Amniotic epithelial cell (primary cell): ENCODE measurements around the gene TUBGCP6.
A peak's percentile ranks its signal among the peaks of the same experiment; 100 is the strongest.

ENCODE experiments used
- DNase-seq: peaks from one replicate; pipeline ENCODE4 v3.0.0-alpha.2; 2010; ENCODE audit warnings: low read depth

TUBGCP6 gene

DNA sequence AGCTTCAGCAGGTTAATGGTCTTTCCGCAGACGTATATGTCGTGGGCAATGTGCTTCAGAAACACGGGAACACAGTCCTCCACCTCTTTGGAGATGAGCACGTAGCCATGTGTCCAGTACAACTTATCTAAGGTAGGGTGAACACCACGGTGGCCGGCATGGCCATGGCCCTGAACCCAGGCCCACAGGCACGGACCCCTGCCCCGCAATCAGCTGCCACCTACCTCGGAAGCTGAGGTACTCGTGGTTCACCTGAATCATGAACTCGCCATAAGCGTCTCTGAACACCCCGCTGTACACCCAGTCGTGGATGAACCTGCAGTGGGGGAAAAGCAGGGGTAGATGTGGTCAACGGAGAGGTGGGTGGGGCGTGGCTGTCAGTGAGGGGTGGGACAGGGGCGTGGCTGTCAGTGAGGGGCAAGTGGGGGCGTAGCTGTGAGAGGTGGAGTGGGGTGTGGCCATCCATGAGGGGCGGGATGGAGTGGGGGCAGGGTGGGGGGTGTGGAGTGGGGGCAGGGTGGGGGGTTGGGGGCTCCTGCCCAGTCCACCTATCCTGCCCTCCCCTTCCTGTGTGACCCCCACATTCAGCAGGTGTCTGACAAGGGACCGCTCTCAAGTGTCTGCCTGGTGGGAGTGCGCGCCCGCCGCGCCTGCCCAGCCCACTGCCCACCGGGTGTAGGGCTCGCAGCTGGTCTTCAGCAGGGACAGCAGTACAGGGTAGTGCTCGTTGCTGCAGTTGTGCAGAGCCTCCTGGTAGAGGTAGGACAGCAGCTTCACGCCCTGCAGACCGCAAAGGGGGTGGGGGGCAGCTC is 18.6 kb downstream of the TUBGCP6 start:
- no peak for DNase-seq

- no peak for DNase-seq
Observed at GRCh38 chr22:50225200-50225969, 19.4 kb downstream of the TUBGCP6 start.

DNA sequence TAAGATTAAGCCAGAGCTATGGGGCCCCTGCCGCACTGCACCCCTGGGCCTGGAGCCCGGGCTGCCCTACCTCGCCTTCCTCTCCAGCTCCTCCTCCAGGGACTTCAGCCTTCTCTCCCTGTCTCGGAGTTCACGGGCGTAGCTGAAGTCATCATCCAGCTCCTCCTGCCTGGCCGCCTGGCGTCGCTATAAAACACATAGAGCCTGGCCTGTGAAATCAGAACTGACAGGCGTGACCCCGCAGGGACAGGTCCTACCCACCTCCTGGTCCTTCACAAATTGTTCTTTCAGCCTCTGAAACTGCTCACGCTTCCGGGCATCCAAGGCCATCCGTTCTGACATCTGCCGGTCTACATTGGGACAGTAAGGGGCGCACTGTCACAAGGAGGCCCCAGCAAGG is 20.8 kb downstream of the TUBGCP6 start:
- no peak for DNase-seq

- DNase-seq = no peak
Observed at GRCh38 chr22:50222508-50222907, 22.3 kb downstream of the TUBGCP6 start.

DNA sequence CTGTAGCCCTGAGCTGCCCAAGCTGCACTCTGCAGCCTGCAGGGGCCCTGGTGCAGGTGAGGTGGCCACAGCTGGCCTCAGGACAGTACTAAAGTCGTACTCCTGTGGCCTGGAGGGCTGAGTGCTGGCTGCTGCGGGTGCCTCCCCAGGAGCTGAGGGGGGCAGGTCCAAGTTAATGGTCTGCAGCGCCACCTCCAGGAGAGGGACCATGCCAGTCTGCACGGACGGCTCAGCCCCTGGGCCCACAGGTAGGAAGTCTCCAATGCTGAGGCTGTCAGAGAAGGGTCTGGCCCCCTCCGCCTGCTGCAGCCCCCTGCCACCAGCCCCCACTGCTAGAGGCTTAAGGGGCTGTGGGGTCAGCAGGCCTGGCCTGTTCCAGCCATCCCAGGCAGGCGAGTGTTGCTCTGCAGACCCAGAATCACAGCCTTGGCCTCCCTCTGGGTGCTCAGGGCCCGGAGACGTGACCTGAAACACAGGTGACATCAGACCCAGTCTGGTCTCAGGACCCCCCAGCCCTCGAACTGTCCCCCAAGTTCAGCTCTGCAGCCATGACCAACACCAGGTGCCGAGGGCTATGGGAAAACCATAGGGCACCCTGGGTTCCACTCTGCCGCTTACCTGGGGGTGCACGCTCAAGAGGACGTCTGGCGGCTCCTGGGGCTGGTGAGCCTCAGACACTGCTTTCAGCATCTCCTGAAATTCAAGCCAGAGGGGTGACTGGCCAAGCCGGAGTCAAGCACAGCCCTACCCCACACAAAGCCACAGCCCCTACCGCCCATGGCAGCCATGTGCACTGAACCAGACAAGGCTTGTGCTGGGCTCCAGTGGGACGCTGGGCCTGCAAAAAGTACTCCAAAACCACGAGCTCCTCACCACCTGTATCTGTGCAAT is 23.2 kb downstream of the TUBGCP6 start:
- DNase-seq = no peak

DNA sequence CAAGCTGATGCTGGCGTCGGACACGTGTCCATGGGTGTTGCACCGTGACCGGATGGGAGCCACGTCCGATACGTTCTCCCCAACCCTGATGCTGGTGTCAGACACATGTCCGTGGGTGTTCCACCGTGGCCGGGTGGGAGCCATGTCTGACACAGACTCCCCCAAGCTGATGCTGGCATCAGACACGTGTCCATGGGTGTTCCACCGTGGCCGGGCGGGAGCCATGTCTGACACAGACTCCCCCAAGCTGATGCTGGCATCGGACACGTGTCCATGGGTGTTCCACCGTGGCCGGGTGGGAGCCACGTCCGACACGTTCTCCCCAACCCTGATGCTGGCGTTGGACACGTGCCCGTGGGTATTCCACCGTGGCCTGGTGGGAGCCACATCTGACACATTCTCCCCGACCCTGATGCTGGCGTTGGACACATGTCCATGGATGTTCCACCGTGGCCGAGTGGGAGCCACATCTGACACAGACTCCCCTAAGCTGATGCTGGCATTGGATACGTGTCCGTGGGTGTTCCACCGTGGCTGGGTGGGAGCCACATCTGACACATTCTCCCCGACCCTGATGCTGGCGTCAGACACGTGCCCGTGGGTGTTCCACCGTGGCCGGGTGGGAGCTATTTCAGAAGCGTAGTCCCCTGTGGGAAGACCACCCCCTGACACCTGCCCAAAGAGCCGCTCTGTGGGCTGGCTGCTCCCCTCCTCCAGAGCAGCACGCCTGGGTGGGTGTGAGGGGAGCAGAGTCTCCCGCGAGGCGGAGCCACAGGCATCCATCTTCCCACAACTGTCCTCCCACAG is 24.0 kb downstream of the TUBGCP6 start:
- no peak for DNase-seq

GRCh38 chr22:50219800-50220602 is 24.8 kb downstream of the TUBGCP6 start:
- no peak for DNase-seq

DNA sequence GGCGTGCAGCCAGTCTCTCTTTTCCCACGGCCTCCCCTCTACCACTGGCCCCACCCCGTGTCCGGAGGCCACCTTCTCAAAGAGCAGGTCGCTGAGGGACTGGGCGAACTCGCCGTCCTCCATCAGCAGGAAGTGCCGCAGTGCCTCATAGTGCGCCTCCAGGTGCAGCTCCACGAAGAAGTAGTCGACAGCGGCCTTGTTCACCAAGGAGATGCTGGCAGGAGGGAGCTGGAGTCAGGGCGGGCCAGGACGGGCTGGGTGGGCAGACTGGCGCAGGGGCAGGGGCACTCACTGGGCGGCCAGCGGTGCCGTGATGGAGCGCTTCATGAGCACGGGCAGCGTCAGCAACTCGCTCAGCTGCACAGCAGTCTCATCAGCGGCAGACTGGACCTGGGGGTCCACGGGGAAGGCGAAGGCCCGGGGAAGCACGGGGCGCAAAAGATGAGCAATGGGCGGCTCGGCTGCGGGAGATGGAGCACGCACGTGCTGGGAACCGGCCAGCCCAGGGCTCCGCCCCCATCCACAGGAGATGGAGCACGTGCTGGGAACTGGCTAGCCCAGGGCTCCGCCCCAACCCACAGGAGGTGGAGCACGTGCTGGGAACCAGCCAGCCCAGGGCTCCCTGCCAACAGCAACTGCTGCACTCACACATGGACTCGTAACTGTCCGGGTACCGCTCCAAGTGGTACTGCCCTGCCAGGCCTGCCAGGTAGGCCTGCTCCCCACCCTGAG is 25.7 kb downstream of the TUBGCP6 start:
- DNase-seq = peak; percentile 87

GRCh38 chr22:50218153-50218995 is 26.4 kb downstream of the TUBGCP6 start:
- no peak for DNase-seq

- no peak for DNase-seq
Observed at GRCh38 chr22:50217543-50218152, 27.2 kb downstream of the TUBGCP6 start.

GRCh38 chr22:50216684-50217520 is 27.9 kb downstream of the TUBGCP6 start:
- DNase-seq = no peak

DNA sequence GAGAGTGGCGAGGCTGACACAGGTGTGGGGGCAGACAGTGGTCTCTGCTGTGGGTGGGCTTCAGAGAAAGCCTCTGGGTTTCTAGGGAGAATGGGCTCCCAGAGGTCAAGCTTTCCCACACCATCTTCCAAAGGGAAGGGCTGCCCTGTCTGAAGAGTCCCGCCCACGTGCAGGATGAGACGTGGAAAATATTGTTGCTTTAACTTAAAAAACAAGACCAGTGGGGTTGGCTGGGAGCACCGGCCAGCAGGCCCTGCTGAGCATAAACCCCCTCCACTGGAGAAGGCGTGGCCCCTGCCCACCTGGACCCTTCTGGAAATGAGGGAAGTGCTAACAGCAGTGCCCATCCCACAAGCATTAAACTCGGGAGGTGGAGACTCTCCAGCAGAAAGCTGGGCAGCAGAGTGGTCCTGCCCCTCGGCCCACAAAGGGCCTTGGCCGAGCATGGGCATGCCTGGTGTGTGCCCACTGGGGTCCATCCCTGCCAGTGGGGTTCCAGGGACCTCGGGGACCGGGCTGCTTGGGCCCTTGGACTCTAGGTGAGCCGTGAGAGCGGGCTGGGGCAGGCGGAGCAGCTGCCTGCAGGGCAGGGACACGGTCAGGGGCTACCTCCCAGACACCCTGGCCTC is 28.7 kb downstream of the TUBGCP6 start:
- no peak for DNase-seq

- DNase-seq = no peak
Observed at GRCh38 chr22:50215297-50216054, 29.3 kb downstream of the TUBGCP6 start.

- no peak for DNase-seq
Observed at GRCh38 chr22:50213263-50213662, 31.6 kb downstream of the TUBGCP6 start.

DNA sequence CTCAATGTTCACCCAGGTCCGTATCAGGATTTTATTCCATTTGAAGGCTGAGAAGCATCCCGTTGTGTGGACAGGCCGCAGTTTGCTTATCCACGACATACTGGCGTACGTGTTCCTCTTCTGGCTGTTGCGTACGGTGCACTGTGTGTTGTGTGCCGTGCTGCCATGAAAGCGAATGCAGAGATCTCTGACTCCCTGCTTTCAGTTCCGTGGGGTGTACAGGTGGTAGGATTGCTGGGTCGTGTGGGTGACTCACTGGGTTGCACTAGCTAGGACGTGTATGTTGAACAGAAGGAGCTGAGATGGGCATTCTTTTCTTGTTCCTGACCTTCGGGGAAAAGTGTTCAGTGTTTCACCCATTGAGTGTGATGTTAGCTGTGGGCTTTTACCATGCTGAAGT is 33.7 kb downstream of the TUBGCP6 start:
- no peak for DNase-seq

- DNase-seq = no peak
Observed at GRCh38 chr22:50210378-50211139, 34.3 kb downstream of the TUBGCP6 start.
